Measurements from ENCODE around the gene DISP3. TPM values are rescaled to one million over a fixed set of nuclear protein-coding genes. Genes with fewer than 3 reads are reported as not detected.

The DISP3 gene
- total and polyA plus RNA-seq, 2 experiments from 2014 or later, result 0.10 TPM; not detected in 1

GRCh38 chr1:11455967-11456570 lies 22.9 kb upstream of the DISP3 start:
- H2AFZ ChIP-seq, result no peak overlapping the region
- no peaks in the 10 kb centered on the region for H3K36me3 ChIP-seq (replicated peaks; ENCODE audit: insufficient read depth, low read depth)
- no peaks in the 10 kb centered on the region for H3K79me2 ChIP-seq
- TF ChIP-seq EZH2 (IDR thresholded peaks at IDR 0.05; ENCODE audit: borderline replicate concordance), result no peak
- TF ChIP-seq EZH2phosphoT487 (IDR thresholded peaks at IDR 0.05; ENCODE audit: low read depth, severe bottlenecking, unreplicated experiment), result no peak
- TF ChIP-seq CTCF (IDR thresholded peaks at IDR 0.05; ENCODE audit: poor library complexity), result no peak
- H3K4me3 ChIP-seq, result no peak overlapping the region
- H4K20me1 ChIP-seq (ENCODE audit: insufficient read depth, poor library complexity, severe bottlenecking), result no peaks in the 10 kb centered on the region
- H3K27ac ChIP-seq, result no peak overlapping the region
- H3K9me2 ChIP-seq (replicated peaks; ENCODE audit: insufficient read depth), result no peaks in the 10 kb centered on the region
- no peaks in the 10 kb centered on the region for H3K4me1 ChIP-seq (ENCODE audit: insufficient read depth)
- no peak overlapping the region for H3K4me2 ChIP-seq
- H3K9me3 ChIP-seq (ENCODE audit: low read depth), result no peaks in the 10 kb centered on the region
- 75% methylated on average over 11 of the region's 11 CpGs for WGBS (ENCODE audit: low lambda C conversion rate, missing lambda C conversion rate)
- no peak for DNase-seq (ENCODE audit: low spot score)
- peaks cover 5% of the 10 kb centered on the region for H3K27me3 ChIP-seq

DNA sequence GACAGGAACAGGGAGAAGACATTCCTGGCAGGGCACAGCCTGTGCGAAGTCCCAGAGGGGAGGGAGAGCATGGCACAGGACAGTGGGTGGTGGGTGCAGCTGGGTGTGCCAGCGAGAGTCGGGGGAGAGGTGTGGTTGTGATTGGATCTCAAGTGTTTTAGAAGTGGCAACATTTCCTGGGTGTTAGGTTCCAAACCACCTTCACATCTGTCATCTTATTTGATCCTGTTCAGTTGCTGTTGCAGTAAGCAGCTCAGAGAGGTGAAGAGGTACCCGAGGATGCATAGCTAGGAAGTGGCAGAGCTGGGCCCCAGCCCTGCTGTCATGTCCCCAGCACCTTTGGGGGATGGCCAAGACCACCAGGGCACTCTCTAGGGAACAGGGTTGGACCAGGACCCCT lies 22.0 kb upstream of the DISP3 start:
- TF ChIP-seq EZH2 (IDR thresholded peaks at IDR 0.05; ENCODE audit: borderline replicate concordance), result no peak
- TF ChIP-seq CTCF (IDR thresholded peaks at IDR 0.05; ENCODE audit: poor library complexity), result no peak
- TF ChIP-seq EZH2phosphoT487 (IDR thresholded peaks at IDR 0.05; ENCODE audit: low read depth, severe bottlenecking, unreplicated experiment), result no peak
- Histone ChIP-seq H3K4me1 (ENCODE audit: insufficient read depth) (no peaks in the 10 kb centered on the region), H2AFZ (no peak overlapping the region), H3K4me3 (no peak overlapping the region), H3K36me3 (replicated peaks; ENCODE audit: insufficient read depth, low read depth) (no peaks in the 10 kb centered on the region), H4K20me1 (ENCODE audit: insufficient read depth, poor library complexity, severe bottlenecking) (no peaks in the 10 kb centered on the region), H3K27ac (no peak overlapping the region), H3K9me2 (replicated peaks; ENCODE audit: insufficient read depth) (no peaks in the 10 kb centered on the region), H3K9me3 (ENCODE audit: low read depth) (no peaks in the 10 kb centered on the region), H3K79me2 (no peaks in the 10 kb centered on the region), H3K27me3 (peaks cover 5% of the 10 kb centered on the region), H3K4me2 (no peak overlapping the region)
- 91% methylated on average over 4 of the region's 4 CpGs for WGBS (ENCODE audit: low lambda C conversion rate, missing lambda C conversion rate)
- no peak for DNase-seq (ENCODE audit: low spot score)

DNA sequence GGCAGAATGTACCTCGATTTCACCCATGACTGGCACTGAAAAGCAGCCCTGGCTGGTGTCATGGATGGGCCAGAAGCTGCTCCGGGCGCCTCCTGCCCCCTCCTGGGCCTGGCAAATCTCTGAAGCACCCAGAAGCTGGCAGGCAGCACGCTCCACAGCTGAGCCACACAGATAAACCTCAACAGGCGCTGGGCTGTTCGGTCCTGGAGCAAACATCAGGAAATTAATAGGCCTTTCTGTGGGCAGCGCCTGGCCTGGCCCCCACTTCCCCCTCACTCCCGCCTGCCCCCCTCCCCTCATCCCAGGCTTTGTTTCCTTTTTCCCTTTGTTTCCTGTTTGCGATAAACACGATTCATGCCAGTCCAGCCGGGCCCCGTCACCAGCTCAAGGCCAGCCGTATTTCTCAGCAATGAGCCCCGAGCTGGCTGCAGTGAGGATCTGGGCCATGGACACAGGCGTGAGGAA lies 20.1 kb upstream of the DISP3 start:
- Histone ChIP-seq H3K27ac (no peak overlapping the region), H4K20me1 (ENCODE audit: insufficient read depth, poor library complexity, severe bottlenecking) (no peaks in the 10 kb centered on the region), H3K36me3 (replicated peaks; ENCODE audit: insufficient read depth, low read depth) (no peaks in the 10 kb centered on the region), H3K79me2 (no peaks in the 10 kb centered on the region), H3K4me1 (ENCODE audit: insufficient read depth) (no peaks in the 10 kb centered on the region), H3K4me3 (no peak overlapping the region), H3K4me2 (no peak overlapping the region), H3K27me3 (no peaks in the 10 kb centered on the region), H2AFZ (no peak overlapping the region), H3K9me3 (ENCODE audit: low read depth) (no peaks in the 10 kb centered on the region), H3K9me2 (replicated peaks; ENCODE audit: insufficient read depth) (no peaks in the 10 kb centered on the region)
- TF ChIP-seq EZH2phosphoT487 (IDR thresholded peaks at IDR 0.05; ENCODE audit: low read depth, severe bottlenecking, unreplicated experiment) (no peak), CTCF (IDR thresholded peaks at IDR 0.05; ENCODE audit: poor library complexity) (no peak), EZH2 (IDR thresholded peaks at IDR 0.05; ENCODE audit: borderline replicate concordance) (no peak)
- 58% methylated on average over 12 of the region's 15 CpGs for WGBS (ENCODE audit: low lambda C conversion rate, missing lambda C conversion rate)
- no peak for DNase-seq (ENCODE audit: low spot score)

All from hepatocyte (in vitro differentiated cells).